ENCODE data around the gene AUTS2. TPM values are rescaled to one million over a fixed set of nuclear protein-coding genes. Genes with fewer than 3 reads are reported as not detected.

AUTS2 gene
- total RNA-seq, 1 experiment from 2014 or later = 256 TPM

DNA sequence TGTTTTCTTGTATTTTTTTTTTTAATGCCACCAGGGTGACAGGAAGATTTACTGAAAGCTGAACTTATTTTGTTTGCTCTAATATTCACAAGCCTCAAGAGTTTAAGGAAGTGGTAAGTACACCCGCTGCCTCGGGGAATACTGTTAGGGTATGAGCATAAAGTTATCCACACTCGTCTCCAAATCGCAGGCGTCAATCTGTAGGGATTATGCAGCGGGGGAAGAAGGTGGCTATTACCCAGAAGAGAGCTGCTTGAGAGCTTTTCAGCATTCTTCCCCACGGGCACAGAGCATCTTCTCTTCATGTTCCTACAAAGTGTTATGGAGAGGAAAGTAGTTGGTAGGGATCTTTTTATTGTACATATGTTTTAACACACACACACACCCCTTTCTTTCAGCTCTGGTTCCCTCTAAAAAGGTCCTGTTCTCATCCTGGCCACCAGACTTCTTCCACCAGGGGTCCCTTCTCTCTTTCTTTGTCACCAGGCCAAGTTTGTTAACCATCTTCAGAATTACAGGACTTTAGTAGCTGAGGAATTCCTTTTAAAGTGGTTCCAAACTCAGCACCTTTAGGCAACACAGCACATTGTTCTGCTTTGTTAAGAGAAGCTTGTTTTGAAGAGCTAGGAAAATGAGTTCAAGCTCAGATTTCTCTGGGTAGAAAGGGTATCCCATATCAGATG is 1122.1 kb downstream of the AUTS2 start:
- no peak overlapping the region for H3K4me2 ChIP-seq (ENCODE audit: insufficient read depth, insufficient read length, low read length)
- no CpG with 5 or more reads among the region's 7 CpGs for WGBS (ENCODE audit: extremely low coverage, insufficient read length, low lambda C conversion rate)
- no peak overlapping the region for H3K56ac ChIP-seq (ENCODE audit: insufficient read length, low read depth, low read length)
- H3K4ac ChIP-seq (ENCODE audit: low read depth, low read length) = no peak overlapping the region
- no peak overlapping the region for H2AK5ac ChIP-seq (ENCODE audit: insufficient read length, low read length)
- no peaks in the 10 kb centered on the region; a peak in 1 of 5 replicates for H3K9me3 Mint-ChIP-seq
- H4K91ac ChIP-seq (ENCODE audit: insufficient read length, low read depth, low read length) = no peak overlapping the region
- H3T11ph ChIP-seq (ENCODE audit: low read length) = no peak overlapping the region
- no peak overlapping the region for H3K23ac ChIP-seq (ENCODE audit: insufficient read length, low read depth, low read length)
- H3K79me2 ChIP-seq (ENCODE audit: insufficient read depth, low read length) = peaks cover 20% of the 10 kb centered on the region; the same call in 1 of the 2 replicates
- peaks cover 7 to 59% (median 46%) of the 10 kb centered on the region in 3 experiments; a peak in 6 of 7 replicates for H3K36me3 Mint-ChIP-seq (ENCODE audit: insufficient read depth in 1 of 3, low read depth in 3 of 3)
- no peak overlapping the region for H3K4me3 Mint-ChIP-seq
- peaks cover 2% of the 10 kb centered on the region; the same call in 1 of the 2 replicates for H3K4me1 ChIP-seq (ENCODE audit: insufficient read depth, low read length)
- TF ChIP-seq, protein P1, sequence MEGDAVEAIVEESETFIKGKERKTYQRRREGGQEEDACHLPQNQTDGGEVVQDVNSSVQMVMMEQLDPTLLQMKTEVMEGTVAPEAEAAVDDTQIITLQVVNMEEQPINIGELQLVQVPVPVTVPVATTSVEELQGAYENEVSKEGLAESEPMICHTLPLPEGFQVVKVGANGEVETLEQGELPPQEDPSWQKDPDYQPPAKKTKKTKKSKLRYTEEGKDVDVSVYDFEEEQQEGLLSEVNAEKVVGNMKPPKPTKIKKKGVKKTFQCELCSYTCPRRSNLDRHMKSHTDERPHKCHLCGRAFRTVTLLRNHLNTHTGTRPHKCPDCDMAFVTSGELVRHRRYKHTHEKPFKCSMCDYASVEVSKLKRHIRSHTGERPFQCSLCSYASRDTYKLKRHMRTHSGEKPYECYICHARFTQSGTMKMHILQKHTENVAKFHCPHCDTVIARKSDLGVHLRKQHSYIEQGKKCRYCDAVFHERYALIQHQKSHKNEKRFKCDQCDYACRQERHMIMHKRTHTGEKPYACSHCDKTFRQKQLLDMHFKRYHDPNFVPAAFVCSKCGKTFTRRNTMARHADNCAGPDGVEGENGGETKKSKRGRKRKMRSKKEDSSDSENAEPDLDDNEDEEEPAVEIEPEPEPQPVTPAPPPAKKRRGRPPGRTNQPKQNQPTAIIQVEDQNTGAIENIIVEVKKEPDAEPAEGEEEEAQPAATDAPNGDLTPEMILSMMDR (conservative IDR thresholded peaks at IDR 0.05) = no peak; the same call in 2 of the 3 replicates
- H3K27ac Mint-ChIP-seq = peak overlapping the region; percentile 11 to 93 (median 39); a peak in 5 of 7 replicates
- H2AFZ ChIP-seq (ENCODE audit: low read length) = no peak overlapping the region
- no peak overlapping the region for H3K14ac ChIP-seq (ENCODE audit: insufficient read depth, low read length)
- H3K27me3 Mint-ChIP-seq (ENCODE audit: low read depth) = no peaks in the 10 kb centered on the region
- no peak overlapping the region for H2BK15ac ChIP-seq (ENCODE audit: low read depth, low read length)
- H4K5ac ChIP-seq (ENCODE audit: insufficient read length, low read depth, low read length) = no peak overlapping the region
- H2BK5ac ChIP-seq (ENCODE audit: insufficient read length, low read length) = no peak overlapping the region
- H4K8ac ChIP-seq (replicated peaks; ENCODE audit: insufficient read length, low read depth, low read length) = no peak overlapping the region
- H3K9ac ChIP-seq (ENCODE audit: extremely low read depth, insufficient read length, low read length) = no peak overlapping the region
- no peak overlapping the region for H2BK120ac ChIP-seq (ENCODE audit: low read depth, low read length, poor library complexity, severe bottlenecking)
- H3K18ac ChIP-seq (ENCODE audit: insufficient read length, low read depth, low read length) = no peak overlapping the region
- H2BK20ac ChIP-seq (ENCODE audit: low read depth, low read length, poor library complexity, severe bottlenecking) = no peak overlapping the region
- peaks cover 12% of the 10 kb centered on the region for H3K79me1 ChIP-seq (ENCODE audit: insufficient read depth, low read depth, low read length, poor library complexity, severe bottlenecking)
- DNase-seq = no peak
- no peaks in the 10 kb centered on the region for H3K23me2 ChIP-seq (ENCODE audit: insufficient read length, low read depth, low read length, poor library complexity, severe bottlenecking)
- peaks cover 76 to 88% of the 10 kb centered on the region in 2 experiments for H3K4me1 Mint-ChIP-seq
- H2BK12ac ChIP-seq (ENCODE audit: insufficient read length, low read depth, low read length) = no peak overlapping the region
- H3K27ac ChIP-seq (ENCODE audit: insufficient read length, low read depth, low read length) = no peak overlapping the region
- no peaks in the 10 kb centered on the region for H3K27me3 ChIP-seq (ENCODE audit: insufficient read depth, low read length)
- H4K20me1 ChIP-seq (ENCODE audit: control insufficient read depth, insufficient read depth, insufficient read length) = no peaks in the 10 kb centered on the region
- H3K9me3 ChIP-seq (ENCODE audit: control insufficient read depth, low read depth, low read length) = no peaks in the 10 kb centered on the region

All from H9 (cell line).